NB4 (cell line): ENCODE measurements around the gene SIGLEC12.

Experiments used
- DNase-seq: peaks from one replicate; pipeline ENCODE4 v3.0.0; 2010; ENCODE audit warnings: low read depth
- H3K4me3 ChIP-seq: one replicate; pipeline ENCODE4 v1.5.1; 2011; ENCODE audit warnings: mild to moderate bottlenecking, low read depth, low read length, moderate library complexity
- CTCF ChIP-seq: IDR thresholded peaks from one replicate; pipeline ENCODE4 v1.5.1; 2012; ENCODE audit warnings: low read depth, low read length
- MAX ChIP-seq: IDR thresholded peaks from 2 replicates; pipeline ENCODE4 v1.6.1; 2011; ENCODE audit warnings: low read depth, low read length
- MYC ChIP-seq: IDR thresholded peaks from 2 replicates; pipeline ENCODE4 v1.6.1; 2011; ENCODE audit warnings: low read depth, low read length
- POLR2A ChIP-seq: IDR thresholded peaks from 2 replicates; pipeline ENCODE4 v1.6.1; 2011; ENCODE audit warnings: mild to moderate bottlenecking; ENCODE audit not compliant: insufficient read length; ENCODE audit errors: extremely low read depth

SIGLEC12 gene

GRCh38 chr19:51460164-51460992 is 41.2 kb downstream of the SIGLEC12 start:
- peak; percentile 84 for DNase-seq
- H3K4me3 ChIP-seq = peak overlapping the region; percentile 50
- TF ChIP-seq POLR2A = peak; percentile 63
- 0 out of 2 replicates have a peak, but pooled peaks have one; percentile 3 for TF ChIP-seq MAX
- TF ChIP-seq MYC = no peak
- no peak for TF ChIP-seq CTCF

GRCh38 chr19:51458899-51459505 is 42.6 kb downstream of the SIGLEC12 start:
- no peak for TF ChIP-seq CTCF
- TF ChIP-seq POLR2A = no peak
- no peak for TF ChIP-seq MAX
- no peak for DNase-seq
- H3K4me3 ChIP-seq = no peak overlapping the region

GRCh38 chr19:51458051-51458645 is 43.5 kb downstream of the SIGLEC12 start, which contains the start of gene SIGLEC8:
Gene SIGLEC8 (minus strand): TSS chr19:51458454. CDS start chr19:51458387, 67 bp downstream.
- DNase-seq = no peak
- no peak for TF ChIP-seq MAX
- no peak for TF ChIP-seq POLR2A
- no peak for TF ChIP-seq MYC
- TF ChIP-seq CTCF = no peak
- H3K4me3 ChIP-seq = no peak within 1 kb of the TSS

- H3K4me3 ChIP-seq = no peak overlapping the region
- DNase-seq = no peak
- TF ChIP-seq POLR2A = no peak
- no peak for TF ChIP-seq CTCF
- TF ChIP-seq MYC = no peak
- TF ChIP-seq MAX = no peak
Observed at GRCh38 chr19:51457351-51458013, 44.1 kb downstream of the SIGLEC12 start.

- TF ChIP-seq POLR2A (no peak), MYC (no peak), MAX (no peak), CTCF (no peak)
- DNase-seq = no peak
- H3K4me3 ChIP-seq = no peak overlapping the region
Observed at GRCh38 chr19:51456541-51457290, 44.9 kb downstream of the SIGLEC12 start.
